ENCODE measurements around the gene ARMH4. TPM values are rescaled to one million over a fixed set of nuclear protein-coding genes. Genes with fewer than 3 reads are reported as not detected.

ARMH4 gene
- polyA plus RNA-seq, 5 donors, result 8.5 to 17.7 (median 15.5) TPM

- DNase-seq, result peak; percentile 37 to 42
Measured at GRCh38 chr14:58104808-58105207, 47.2 kb downstream of the ARMH4 start.

GRCh38 chr14:58100735-58101368 is 51.2 kb downstream of the ARMH4 start:
- no peak for DNase-seq

GRCh38 chr14:58099682-58100081 is 52.3 kb downstream of the ARMH4 start:
- DNase-seq, result no peak

- no peak for DNase-seq
Measured at GRCh38 chr14:58098507-58098906, 53.5 kb downstream of the ARMH4 start.

GRCh38 chr14:58096731-58097130 is 55.3 kb downstream of the ARMH4 start:
- no peak for DNase-seq

GRCh38 chr14:58091883-58092630 is 60.0 kb downstream of the ARMH4 start:
- no peak for DNase-seq

GRCh38 chr14:58089612-58090011 is 62.4 kb downstream of the ARMH4 start:
- DNase-seq, result no peak

GRCh38 chr14:58088961-58089360 is 63.1 kb downstream of the ARMH4 start:
- no peak for DNase-seq

- no peak for DNase-seq
Measured at GRCh38 chr14:58085877-58086276, 66.1 kb downstream of the ARMH4 start.

GRCh38 chr14:58082491-58083098 is 69.4 kb downstream of the ARMH4 start:
- DNase-seq, result no peak

- DNase-seq, result no peak
Measured at GRCh38 chr14:58082011-58082410, 70.0 kb downstream of the ARMH4 start.

- no peak for DNase-seq
Measured at GRCh38 chr14:58078471-58078870, 73.5 kb downstream of the ARMH4 start.

GRCh38 chr14:58078068-58078467 is 73.9 kb downstream of the ARMH4 start:
- DNase-seq, result no peak

GRCh38 chr14:58077621-58078020 is 74.4 kb downstream of the ARMH4 start:
- no peak for DNase-seq

GRCh38 chr14:58073516-58073915 is 78.5 kb downstream of the ARMH4 start:
- DNase-seq, result no peak

GRCh38 chr14:58072288-58073071 is 79.5 kb downstream of the ARMH4 start:
- DNase-seq, result peak; percentile 46 to 48

- DNase-seq, result no peak
Measured at GRCh38 chr14:58071341-58071740, 80.7 kb downstream of the ARMH4 start.

- DNase-seq, result no peak
Measured at GRCh38 chr14:58068306-58068705, 83.7 kb downstream of the ARMH4 start.

GRCh38 chr14:58066115-58066514 is 85.9 kb downstream of the ARMH4 start:
- no peak for DNase-seq

GRCh38 chr14:58061581-58061980 is 90.4 kb downstream of the ARMH4 start:
- no peak for DNase-seq

GRCh38 chr14:58060898-58061297 is 91.1 kb downstream of the ARMH4 start:
- DNase-seq, result no peak

GRCh38 chr14:58060077-58060476 is 91.9 kb downstream of the ARMH4 start:
- DNase-seq, result no peak

Measured in right lung (tissue), 5 donors.